ENCODE results near the gene KLHL30. TPM values are rescaled to one million over a fixed set of nuclear protein-coding genes. Genes with fewer than 3 reads are reported as not detected.

KLHL30 gene
- total RNA-seq, 2 experiments from 2014 or later: 0.09 to 1.9 TPM

GRCh38 chr2:238096311-238097011 lies 42.0 kb upstream of the KLHL30 start:
- no TSS peak for BruUV-seq (replicated peaks)
- no peak overlapping the region for H3K4me2 ChIP-seq (ENCODE audit: low read length)
- H3K36me3 ChIP-seq (ENCODE audit: insufficient read depth, low read length): no peaks in the 10 kb centered on the region
- no peaks in the 10 kb centered on the region for H4K20me1 ChIP-seq (ENCODE audit: insufficient read depth, low read length)
- no peaks in the 10 kb centered on the region for H3K9me3 ChIP-seq (ENCODE audit: low read length)
- ChIA-PET POLR2A (no interaction called here), CTCF (ENCODE audit: unreplicated experiment) (interaction anchor here (0.6 kb wide), 1 partner anchor 1092 kb away, joined by 3 read pairs; no protein-coding TSS in a partner anchor)
- H3K9me2 ChIP-seq (ENCODE audit: insufficient read depth, low read length): no peaks in the 10 kb centered on the region
- peaks cover 12% of the 10 kb centered on the region for H3K4me1 ChIP-seq (ENCODE audit: insufficient read depth, low read length, poor library complexity, severe bottlenecking)
- DNase-seq (ENCODE audit: low spot score): no peak
- no peak overlapping the region for H2AFZ ChIP-seq (ENCODE audit: low read length)
- intact Hi-C loops (cut with micrococcal nuclease; ENCODE audit: unreplicated experiment): no loop called here
- no peak for TF ChIP-seq EZH2phosphoT487 (IDR thresholded peaks at IDR 0.05; ENCODE audit: borderline replicate concordance, low read depth, low read length)
- no peak for TF ChIP-seq CTCF (conservative IDR thresholded peaks at IDR 0.05; ENCODE audit: low read length)
- H3K27ac ChIP-seq (ENCODE audit: low read depth, low read length, poor library complexity, severe bottlenecking): no peak overlapping the region
- no peak overlapping the region for H3K4me3 ChIP-seq (ENCODE audit: low read depth, low read length, poor library complexity, severe bottlenecking)
- H3K79me2 ChIP-seq (ENCODE audit: insufficient read depth, low read depth, low read length): no peaks in the 10 kb centered on the region

DNA sequence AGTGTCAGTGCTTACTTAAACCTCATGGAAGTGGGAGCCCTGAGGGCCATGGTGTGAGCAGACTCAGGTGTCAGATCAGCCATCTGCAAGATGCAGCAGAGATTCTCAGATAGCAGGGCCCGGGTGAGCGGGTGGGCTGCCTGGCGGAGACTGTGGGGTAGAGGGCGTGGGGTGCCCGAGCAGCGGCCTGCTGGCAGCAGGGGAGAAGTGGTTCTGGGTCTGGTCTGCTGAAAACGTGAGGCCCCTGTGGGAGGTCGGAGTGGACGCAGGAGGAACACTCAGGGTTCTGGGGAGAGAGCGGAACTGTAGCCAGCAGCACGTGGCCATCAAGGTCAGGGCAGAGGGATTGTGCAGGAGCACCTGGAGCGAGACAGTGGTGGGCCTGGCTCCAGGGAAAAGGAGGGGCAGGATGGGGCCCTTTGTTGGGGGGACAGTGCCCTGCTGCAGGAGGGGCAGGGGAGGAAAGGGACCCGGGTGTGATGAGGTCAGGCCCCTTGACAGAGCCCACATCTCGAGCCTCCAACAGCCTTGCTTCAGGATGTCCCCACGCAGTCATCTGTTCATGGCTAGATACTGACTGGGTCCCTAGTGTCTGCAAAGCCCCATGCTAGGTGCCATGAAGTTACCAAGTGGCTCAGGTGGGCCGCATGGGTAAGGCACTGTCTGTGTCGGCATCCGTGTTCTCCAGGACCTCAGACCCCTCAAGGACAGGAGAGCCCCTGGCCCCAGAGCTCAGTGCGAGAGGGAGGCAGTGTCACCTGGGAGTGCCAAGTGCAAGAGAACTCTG lies 41.1 kb upstream of the KLHL30 start:
- Histone ChIP-seq H3K9me3 (ENCODE audit: low read length) (no peaks in the 10 kb centered on the region), H3K9me2 (ENCODE audit: insufficient read depth, low read length) (no peaks in the 10 kb centered on the region), H3K36me3 (ENCODE audit: insufficient read depth, low read length) (no peaks in the 10 kb centered on the region), H3K4me1 (ENCODE audit: insufficient read depth, low read length, poor library complexity, severe bottlenecking) (peaks cover 12% of the 10 kb centered on the region), H3K27ac (ENCODE audit: low read depth, low read length, poor library complexity, severe bottlenecking) (no peak overlapping the region), H4K20me1 (ENCODE audit: insufficient read depth, low read length) (no peaks in the 10 kb centered on the region), H3K4me2 (ENCODE audit: low read length) (no peak overlapping the region), H2AFZ (ENCODE audit: low read length) (no peak overlapping the region), H3K79me2 (ENCODE audit: insufficient read depth, low read depth, low read length) (no peaks in the 10 kb centered on the region), H3K4me3 (ENCODE audit: low read depth, low read length, poor library complexity, severe bottlenecking) (no peak overlapping the region)
- ChIA-PET POLR2A (no interaction called here), CTCF (ENCODE audit: unreplicated experiment) (no interaction called here)
- TF ChIP-seq EZH2phosphoT487 (IDR thresholded peaks at IDR 0.05; ENCODE audit: borderline replicate concordance, low read depth, low read length) (no peak), CTCF (conservative IDR thresholded peaks at IDR 0.05; ENCODE audit: low read length) (no peak)
- BruUV-seq (replicated peaks): no TSS peak
- DNase-seq (ENCODE audit: low spot score): no peak
- intact Hi-C loops (cut with micrococcal nuclease; ENCODE audit: unreplicated experiment): no loop called here
